Measurements from ENCODE around the gene TCP10L.

DNA sequence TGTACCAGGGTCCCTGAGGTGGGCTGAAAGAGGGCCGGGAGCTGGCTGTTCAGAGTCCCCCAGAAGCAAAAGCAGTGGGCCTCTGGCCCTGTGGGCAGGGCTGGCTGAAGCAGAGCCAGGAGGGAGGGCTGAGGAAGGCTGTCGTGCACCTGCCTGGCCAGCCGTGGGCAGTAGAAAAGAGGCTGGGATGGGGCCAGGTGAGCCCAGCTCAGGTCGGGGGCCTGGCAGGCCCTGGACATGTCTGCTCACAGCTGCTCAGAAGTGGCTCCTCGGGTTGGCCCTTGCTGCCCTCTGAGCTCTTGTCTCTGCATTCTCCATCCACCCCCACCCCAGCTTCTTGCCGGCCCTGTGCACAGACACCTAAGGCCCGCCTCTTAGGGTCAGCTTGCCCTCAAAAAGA, 60.0 kb downstream of the TCP10L start:
- TF ChIP-seq, protein P1, sequence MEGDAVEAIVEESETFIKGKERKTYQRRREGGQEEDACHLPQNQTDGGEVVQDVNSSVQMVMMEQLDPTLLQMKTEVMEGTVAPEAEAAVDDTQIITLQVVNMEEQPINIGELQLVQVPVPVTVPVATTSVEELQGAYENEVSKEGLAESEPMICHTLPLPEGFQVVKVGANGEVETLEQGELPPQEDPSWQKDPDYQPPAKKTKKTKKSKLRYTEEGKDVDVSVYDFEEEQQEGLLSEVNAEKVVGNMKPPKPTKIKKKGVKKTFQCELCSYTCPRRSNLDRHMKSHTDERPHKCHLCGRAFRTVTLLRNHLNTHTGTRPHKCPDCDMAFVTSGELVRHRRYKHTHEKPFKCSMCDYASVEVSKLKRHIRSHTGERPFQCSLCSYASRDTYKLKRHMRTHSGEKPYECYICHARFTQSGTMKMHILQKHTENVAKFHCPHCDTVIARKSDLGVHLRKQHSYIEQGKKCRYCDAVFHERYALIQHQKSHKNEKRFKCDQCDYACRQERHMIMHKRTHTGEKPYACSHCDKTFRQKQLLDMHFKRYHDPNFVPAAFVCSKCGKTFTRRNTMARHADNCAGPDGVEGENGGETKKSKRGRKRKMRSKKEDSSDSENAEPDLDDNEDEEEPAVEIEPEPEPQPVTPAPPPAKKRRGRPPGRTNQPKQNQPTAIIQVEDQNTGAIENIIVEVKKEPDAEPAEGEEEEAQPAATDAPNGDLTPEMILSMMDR (conservative IDR thresholded peaks at IDR 0.05), result no peak
- TF ChIP-seq ZFX (IDR thresholded peaks at IDR 0.05), result no peak
